Testis (tissue), 3 donors: Measurements from ENCODE around the gene NEO1. TPM values are rescaled to one million over a fixed set of nuclear protein-coding genes. Genes with fewer than 3 reads are reported as not detected.

Experiments
- DNase-seq: peaks from one replicate; pipeline ENCODE4 v3.0.0-alpha.2; 2019
- H3K27ac ChIP-seq, 2 donors: fragments of 200-600 bp; sonication (generic); one replicate each; pipeline ENCODE4 v1.5.1; 2019
- H3K27me3 ChIP-seq: fragments of 200-600 bp; sonication (generic); one replicate; pipeline ENCODE4 v1.5.1; 2019
- H3K36me3 ChIP-seq: fragments of 200-600 bp; sonication (generic); one replicate; pipeline ENCODE4 v1.5.1; 2017; ENCODE audit warnings: low read depth; ENCODE audit errors: missing control alignments
- H3K4me1 ChIP-seq: fragments of 200-600 bp; sonication (generic); one replicate; pipeline ENCODE4 v1.5.1; 2019
- H3K4me3 ChIP-seq, 2 donors: fragments of 200-600 bp; sonication (generic); one replicate each; pipeline ENCODE4 v1.5.1; 2017 to 2019
- H3K9me3 ChIP-seq: fragments of 200-600 bp; sonication (generic); one replicate; pipeline ENCODE4 v1.5.1; 2017
- CTCF ChIP-seq, 3 experiments: fragments of 450-650 bp in 2 of 3; fragments of 200-600 bp in 1 of 3; sonication (generic) in 1 of 3; IDR thresholded peaks; one replicate each; pipeline ENCODE4 v1.5.1; 2016 to 2019; ENCODE audit warnings: antibody characterized with exemption in 3 of 3, mild to moderate bottlenecking in 2 of 3, moderate library complexity in 1 of 3
- POLR2A ChIP-seq: fragments of 450-650 bp; IDR thresholded peaks from one replicate; pipeline ENCODE4 v1.6.1; 2017; ENCODE audit warnings: antibody characterized with exemption, mild to moderate bottlenecking, moderate library complexity
- WGBS, 2 donors: methylation state at CpG; one replicate each; pipeline ENCODE4 v1.1.5; 2018; 5-methylcytosine and 5-hydroxymethylcytosine counted together
- intact Hi-C: fragments of 100-400 bp; cut with DNase I; formaldehyde crosslinking; loops from one replicate; pipeline ENCODE4 v1.15.1; 2023; ENCODE audit warnings: low total_unique reads
- polyA plus RNA-seq: library from polyadenylated mRNA; stranded (reverse); fragments of 350-450 nt; fragmentation: Illumina TruSeq; extraction: RNeasy Lipid Tissue Mini Kit (QIAGEN cat#74804); gene quantifications from one replicate; pipeline ENCODE4 v1.2.3, GENCODE V29; 2014; ENCODE audit warnings: low read depth, low replicate concordance; ENCODE audit not compliant: insufficient read depth
- small RNA-seq, 2 donors: library from RNA; depleted of rRNA; stranded (forward); fragments of <200 nt; gene quantifications; one replicate each; pipeline ENCODE3, GENCODE V24; 2016
- total RNA-seq, 2 donors: library from RNA; depleted of rRNA; stranded (reverse); fragments of >200 nt; gene quantifications; one replicate each; pipeline ENCODE4 v1.2.3, GENCODE V29; 2016

Gene NEO1
- total and polyA plus RNA-seq, 3 donors from 2014 or later = 42.2 to 57.4 (median 50.2) TPM

GRCh38 chr15:73353734-73354133 is 301.5 kb downstream of the NEO1 start:
- H3K27me3 ChIP-seq = no peaks in the 10 kb centered on the region
- intact Hi-C loops = no loop called here
- no peaks in the 10 kb centered on the region for H3K36me3 ChIP-seq
- H3K27ac ChIP-seq = no peak overlapping the region
- DNase-seq = no peak
- no peaks in the 10 kb centered on the region for H3K9me3 ChIP-seq
- H3K4me1 ChIP-seq = peaks cover 3% of the 10 kb centered on the region
- H3K4me3 ChIP-seq = no peak overlapping the region
- no peak for TF ChIP-seq POLR2A
- TF ChIP-seq CTCF (IDR thresholded peaks at IDR 0.05) = no peak
- WGBS, 2 donors = 67 to 69% methylated on average over 3 of the region's 3 CpGs

- H3K27me3 ChIP-seq = no peaks in the 10 kb centered on the region
- TF ChIP-seq POLR2A = no peak
- no peak for TF ChIP-seq CTCF (IDR thresholded peaks at IDR 0.05)
- no peaks in the 10 kb centered on the region for H3K9me3 ChIP-seq
- no peak for DNase-seq
- H3K36me3 ChIP-seq = no peaks in the 10 kb centered on the region
- intact Hi-C loops = no loop called here
- WGBS, 2 donors = 92 to 95% methylated on average over 3 to 4 of the region's 4 CpGs
- peaks cover 3% of the 10 kb centered on the region for H3K4me1 ChIP-seq
- no peak overlapping the region for H3K4me3 ChIP-seq
- no peak overlapping the region for H3K27ac ChIP-seq
Measured at GRCh38 chr15:73354241-73354640, 302.0 kb downstream of the NEO1 start.

Small RNA genes lying within 50 kb of the gene (small RNA-seq; reads per million reads assigned to genes)
- gene FKBP1AP2 = 0 reads per million in 2 donors
